Measurements from ENCODE around the gene CLIC5.

Gene CLIC5

DNA sequence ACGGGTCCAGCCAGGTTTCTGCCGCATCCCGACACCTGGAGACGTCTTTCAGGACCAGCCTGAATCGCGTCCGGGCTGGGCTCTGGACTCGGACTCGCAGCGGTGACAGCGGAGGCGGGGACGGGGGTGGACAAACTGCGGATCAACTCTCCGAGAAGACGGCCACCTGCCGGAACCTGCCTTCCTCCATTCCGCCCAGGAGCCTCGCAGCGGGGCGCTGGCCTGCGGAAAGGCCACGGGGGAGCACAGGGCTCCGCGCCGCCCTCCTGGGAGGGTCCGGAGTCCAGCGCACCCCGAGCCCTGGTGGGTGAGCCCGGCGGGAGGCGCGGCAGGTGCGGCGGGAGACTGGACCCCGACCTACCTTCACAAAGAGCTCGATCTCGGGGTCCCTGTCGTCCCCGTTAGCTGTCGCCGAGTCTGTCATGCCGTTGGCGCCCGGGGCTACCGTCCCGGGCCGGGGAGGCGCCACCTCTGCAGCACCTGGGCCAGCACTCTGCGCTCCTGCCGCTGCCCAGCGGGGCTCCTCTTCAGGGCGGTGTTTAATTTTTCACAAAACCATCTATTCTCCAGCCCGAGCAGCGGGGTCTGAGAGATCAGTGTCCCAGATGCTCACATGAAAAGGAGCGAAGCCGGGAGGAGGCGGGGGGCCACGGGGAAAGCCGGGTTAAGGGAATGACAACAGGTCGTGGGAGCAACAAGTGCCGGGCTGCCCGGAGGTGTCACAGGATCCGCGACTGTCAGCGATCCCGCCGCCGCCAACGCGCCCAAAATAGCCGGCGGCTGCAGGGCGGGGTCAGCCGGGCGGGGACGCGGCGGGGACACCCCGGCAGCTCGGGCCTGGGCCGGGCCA lies at the start of gene CLIC5:
Gene CLIC5, minus strand, starts transcription at position 742 of the 850 bp plus-strand sequence. Its CDS starts 318 bp downstream, at position 424.
- peak within 1 kb of the TSS; percentile 56 for H3K4me3 ChIP-seq (ENCODE audit: low read depth, low read length)

DNA sequence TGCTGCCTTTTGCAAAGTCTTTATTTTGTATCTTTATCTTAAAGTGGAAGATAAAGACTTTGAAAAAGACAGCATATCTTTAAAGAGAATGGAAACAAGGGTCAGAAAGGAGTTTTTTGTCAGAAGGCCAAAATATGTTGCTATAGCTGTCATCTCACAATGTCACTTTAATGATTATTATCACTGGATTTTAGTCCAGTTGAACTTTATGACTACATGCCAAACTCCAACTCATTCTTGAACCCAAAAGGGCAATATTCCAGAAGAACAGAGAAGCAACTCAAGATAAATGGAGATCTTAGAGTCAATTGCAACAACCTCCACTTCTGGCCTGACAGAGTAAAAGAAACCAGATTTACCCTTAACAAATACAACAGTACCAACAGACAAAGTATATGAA lies 47.3 kb upstream of the CLIC5 start:
- no peak overlapping the region for H3K4me3 ChIP-seq (ENCODE audit: low read depth, low read length)

- no peak overlapping the region for H3K4me3 ChIP-seq (ENCODE audit: low read depth, low read length)
Measured at GRCh38 chr6:46062312-46062711, 46.7 kb upstream of the CLIC5 start.

DNA sequence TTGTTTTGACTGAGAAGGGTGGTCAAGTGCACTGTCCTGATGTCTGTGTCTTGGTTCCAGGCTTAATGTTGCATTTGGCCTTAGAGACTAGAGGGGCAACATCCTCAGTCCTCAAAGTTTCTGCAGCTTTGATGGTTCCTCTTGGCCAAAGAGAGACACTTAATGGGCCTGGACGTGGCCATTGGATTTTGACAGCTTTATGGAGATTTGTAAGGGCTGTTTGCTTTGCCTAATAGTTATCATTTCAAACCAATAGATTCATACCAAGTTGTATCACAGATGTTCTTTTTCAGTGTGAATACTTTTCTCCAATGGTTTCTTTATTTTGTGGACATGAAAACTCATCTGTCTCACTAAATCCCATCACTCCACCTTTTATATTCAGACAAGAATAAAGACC lies 45.8 kb upstream of the CLIC5 start:
- no peak overlapping the region for H3K4me3 ChIP-seq (ENCODE audit: low read depth, low read length)

DNA sequence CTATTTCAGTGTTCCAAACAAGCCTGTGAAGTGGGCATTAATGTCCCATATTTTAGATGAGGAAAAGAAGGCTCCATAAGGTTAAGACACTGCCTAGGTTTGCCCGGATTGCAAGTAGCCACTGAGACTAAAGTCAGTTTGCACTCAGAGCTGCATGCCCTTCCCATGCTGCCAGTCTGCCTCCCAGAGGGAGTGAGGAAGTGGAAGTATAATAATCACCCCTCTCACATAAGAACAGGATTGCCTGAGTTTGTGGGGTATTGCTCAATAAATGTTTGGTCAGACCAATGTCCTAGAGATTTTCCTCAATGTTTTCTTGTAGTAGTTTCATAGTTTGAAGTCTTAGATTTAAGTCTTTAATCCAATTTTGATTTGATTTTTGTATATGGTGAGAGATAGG lies 43.9 kb upstream of the CLIC5 start:
- no peak overlapping the region for H3K4me3 ChIP-seq (ENCODE audit: low read depth, low read length)

GRCh38 chr6:46058951-46059350 lies 43.3 kb upstream of the CLIC5 start:
- no peak overlapping the region for H3K4me3 ChIP-seq (ENCODE audit: low read depth, low read length)

DNA sequence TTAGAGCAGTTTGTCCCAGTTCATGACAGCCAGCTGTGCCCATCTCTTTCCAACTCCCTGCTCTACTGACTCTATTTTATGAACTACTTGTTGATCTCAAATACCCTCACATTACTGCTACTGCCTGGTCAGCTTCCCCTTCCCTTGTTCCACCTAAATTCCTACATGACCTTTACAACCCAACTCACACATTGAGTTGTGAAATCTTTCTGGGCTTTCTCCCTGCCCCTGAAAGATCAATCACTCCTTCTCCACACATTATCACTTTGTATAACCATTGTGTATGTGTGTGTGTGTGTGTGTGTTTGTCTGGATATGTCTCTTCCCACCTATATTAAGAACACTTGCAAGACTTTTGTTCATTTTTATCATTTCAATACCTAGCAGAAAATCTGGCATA lies 42.1 kb upstream of the CLIC5 start:
- no peak overlapping the region for H3K4me3 ChIP-seq (ENCODE audit: low read depth, low read length)

- H3K4me3 ChIP-seq (ENCODE audit: low read depth, low read length), result no peak overlapping the region
Measured at GRCh38 chr6:46056906-46057529, 41.4 kb upstream of the CLIC5 start.

GRCh38 chr6:46054516-46054915 lies 38.9 kb upstream of the CLIC5 start:
- H3K4me3 ChIP-seq (ENCODE audit: low read depth, low read length), result no peak overlapping the region

DNA sequence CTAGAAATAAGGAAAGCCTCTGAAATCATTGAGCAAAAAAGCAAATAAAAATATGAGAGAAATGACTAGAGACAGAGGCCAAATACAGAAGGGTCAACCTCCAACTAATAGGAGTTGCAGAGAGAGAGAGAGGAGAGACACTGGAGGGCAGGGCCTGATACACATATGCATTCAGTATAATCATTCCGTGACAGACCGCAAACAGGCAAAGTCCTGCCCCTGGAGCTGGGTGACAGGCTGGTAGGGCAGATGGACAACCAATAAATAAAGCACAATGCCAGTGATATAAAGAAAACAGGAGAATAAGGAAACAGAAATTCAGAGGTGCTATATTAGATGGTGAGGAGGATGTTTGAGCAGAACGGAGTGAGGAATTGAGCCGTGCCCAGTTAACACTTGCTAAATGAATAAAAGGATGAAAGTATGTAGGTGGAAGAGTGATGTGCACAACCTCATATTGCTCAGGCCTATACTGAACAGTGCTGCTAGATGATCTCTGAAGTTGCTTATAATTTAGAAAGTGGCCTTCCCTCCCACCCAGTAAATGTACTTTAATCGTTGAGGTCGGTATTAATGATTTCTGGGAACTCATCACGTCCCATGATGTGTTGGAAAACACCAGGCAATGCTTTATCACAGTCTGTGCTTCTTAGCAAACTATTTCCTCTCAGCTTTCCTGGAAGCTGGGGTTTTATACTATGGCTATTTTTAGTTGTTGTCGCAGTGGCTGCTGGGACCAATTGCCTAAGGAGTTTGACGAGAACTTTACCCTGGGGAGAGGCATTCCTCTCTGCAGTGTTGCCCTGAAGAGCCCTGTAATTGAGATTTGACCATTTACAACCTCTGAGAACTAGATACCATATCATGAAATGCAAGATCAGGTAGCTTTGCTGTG lies 37.6 kb upstream of the CLIC5 start:
- no peak overlapping the region for H3K4me3 ChIP-seq (ENCODE audit: low read depth, low read length)

DNA sequence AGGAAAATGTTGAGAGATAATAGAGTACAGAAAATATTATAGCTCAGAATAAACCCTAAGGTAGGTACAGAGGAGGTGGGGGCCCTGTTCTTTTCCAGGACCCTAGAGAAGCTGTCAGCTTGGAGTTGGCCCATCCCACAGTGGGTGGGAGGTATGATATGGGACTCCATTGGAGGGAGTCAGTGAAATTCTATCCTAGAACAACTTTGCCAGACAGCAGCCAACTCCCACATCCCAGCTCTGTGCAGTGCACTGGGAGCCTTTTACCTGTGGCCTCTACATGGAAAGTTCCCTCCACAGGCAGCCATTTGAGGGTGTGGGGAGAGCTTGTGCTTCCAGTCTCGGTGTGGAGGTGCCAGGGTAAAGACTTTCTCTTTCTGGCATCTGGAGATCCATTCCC lies 36.8 kb upstream of the CLIC5 start:
- H3K4me3 ChIP-seq (ENCODE audit: low read depth, low read length), result no peak overlapping the region

GRCh38 chr6:46051962-46052361 lies 36.3 kb upstream of the CLIC5 start:
- no peak overlapping the region for H3K4me3 ChIP-seq (ENCODE audit: low read depth, low read length)

- H3K4me3 ChIP-seq (ENCODE audit: low read depth, low read length), result no peak overlapping the region
Measured at GRCh38 chr6:46050845-46051405, 35.3 kb upstream of the CLIC5 start.

DNA sequence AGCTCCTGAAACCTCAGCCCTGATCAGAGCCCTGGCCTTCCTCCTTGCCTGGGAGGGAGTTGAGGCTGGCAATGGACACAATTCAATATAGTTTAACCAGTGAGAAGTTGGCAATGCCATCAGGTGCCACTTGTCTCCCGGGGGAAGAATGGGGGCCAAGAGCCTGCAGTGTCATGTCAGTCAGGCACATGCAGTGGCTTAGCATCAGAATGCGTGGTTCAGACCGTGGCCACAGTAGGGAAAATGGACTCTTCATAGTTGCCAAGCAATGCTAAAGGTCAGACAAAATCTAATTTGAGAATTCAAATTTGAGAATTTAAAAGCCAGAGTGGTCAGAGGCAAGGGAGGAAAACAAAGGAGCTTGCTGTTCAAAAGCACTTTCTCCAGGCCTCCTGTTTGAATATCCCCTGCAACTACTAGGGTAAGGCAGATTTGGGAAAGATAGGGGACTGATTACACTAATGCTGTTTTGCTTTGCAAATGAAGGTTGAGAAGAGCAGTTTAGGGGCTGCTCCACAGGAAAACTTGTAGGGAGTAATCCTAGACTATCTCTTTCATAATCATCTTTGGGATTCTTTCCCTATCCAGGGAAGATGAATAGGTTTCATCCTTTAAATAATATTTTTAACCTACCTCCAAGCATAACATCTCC lies 33.1 kb upstream of the CLIC5 start:
- no peak overlapping the region for H3K4me3 ChIP-seq (ENCODE audit: low read depth, low read length)

DNA sequence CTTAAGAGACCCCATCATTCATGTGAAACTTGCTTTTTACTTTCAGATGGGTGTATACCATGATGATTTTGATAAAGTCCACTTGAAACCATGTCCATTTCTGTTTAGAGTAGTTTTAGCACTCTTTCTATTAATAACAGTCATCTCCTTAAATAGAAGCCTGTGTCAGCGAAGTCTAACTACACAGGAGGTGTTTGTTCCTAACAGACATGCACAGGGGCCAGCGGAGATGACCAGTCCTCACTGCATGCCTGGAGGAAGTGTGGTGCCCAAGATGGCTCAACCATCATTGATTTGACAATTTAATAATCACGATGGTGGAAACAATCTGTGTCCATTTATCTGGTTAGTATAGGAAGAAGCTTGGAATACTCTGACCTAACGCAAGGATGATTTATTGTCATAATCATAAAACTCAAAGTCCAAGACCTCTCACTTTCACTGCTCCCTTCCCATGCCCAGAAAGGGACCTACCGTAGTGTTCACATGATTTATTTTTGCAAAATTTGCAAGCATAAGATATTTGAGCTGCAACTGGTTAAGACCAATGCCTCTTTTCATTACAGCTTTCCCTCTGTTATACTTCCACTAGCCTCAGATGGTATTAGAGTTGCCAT lies 31.0 kb upstream of the CLIC5 start:
- H3K4me3 ChIP-seq (ENCODE audit: low read depth, low read length), result no peak overlapping the region

GRCh38 chr6:46044881-46045617 lies 29.4 kb upstream of the CLIC5 start:
- H3K4me3 ChIP-seq (ENCODE audit: low read depth, low read length), result no peak overlapping the region

DNA sequence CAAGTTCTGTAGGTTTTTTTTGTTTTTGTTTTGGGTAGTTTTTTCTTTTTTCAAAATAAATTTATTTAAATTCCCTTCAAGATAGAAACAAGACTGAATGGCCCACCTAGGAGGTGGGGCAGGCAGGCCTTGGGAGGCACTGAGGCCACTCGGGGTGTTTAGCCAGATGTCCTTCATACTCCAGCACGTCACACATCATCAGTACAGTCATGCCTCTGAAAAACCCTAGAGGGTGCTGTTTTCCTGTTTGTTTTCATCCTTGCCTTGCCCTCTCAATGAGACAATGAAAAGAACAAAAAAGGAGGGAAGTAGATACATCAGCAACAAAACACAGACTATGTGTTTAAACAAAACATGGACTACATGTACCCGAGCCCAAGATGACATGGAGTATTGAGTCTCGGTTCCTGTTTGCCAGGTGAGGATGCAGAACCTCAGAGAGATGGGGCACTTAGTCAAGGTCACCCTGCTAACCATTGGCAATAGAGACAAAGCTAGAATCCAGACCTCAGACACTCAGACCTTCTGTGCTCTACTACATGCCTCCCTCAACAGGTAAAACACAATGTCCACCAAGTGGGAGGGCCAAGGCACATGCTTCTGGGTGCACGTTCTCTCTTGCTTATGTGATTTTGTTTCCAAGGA lies 26.8 kb upstream of the CLIC5 start:
- H3K4me3 ChIP-seq (ENCODE audit: low read depth, low read length), result no peak overlapping the region

- no peak overlapping the region for H3K4me3 ChIP-seq (ENCODE audit: low read depth, low read length)
Measured at GRCh38 chr6:46040288-46040687, 24.6 kb upstream of the CLIC5 start.

DNA sequence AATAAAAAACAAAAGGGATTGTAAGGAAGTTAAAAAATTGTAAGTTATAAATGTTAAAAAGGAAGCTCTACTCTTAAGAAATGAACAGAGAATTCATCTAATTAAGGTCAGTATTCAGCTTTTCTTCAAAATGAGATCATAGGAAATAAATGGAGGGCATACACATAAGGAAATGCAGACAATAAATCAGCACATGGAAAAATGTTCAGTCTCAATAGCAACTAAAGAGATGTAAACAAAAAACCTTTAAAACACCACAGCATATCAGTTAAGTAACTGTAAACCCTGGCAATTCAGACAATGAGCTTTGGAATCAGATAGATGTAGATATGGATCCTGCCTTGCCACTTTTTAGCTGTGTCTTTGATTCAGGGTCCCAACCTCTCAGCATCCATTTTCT lies 24.0 kb upstream of the CLIC5 start:
- no peak overlapping the region for H3K4me3 ChIP-seq (ENCODE audit: low read depth, low read length)
